Measurements from ENCODE around the gene TTBK1. TPM values are rescaled to one million over a fixed set of nuclear protein-coding genes. Genes with fewer than 3 reads are reported as not detected.

The TTBK1 gene
- total RNA-seq, 4 donors from 2014 or later = not detected

DNA sequence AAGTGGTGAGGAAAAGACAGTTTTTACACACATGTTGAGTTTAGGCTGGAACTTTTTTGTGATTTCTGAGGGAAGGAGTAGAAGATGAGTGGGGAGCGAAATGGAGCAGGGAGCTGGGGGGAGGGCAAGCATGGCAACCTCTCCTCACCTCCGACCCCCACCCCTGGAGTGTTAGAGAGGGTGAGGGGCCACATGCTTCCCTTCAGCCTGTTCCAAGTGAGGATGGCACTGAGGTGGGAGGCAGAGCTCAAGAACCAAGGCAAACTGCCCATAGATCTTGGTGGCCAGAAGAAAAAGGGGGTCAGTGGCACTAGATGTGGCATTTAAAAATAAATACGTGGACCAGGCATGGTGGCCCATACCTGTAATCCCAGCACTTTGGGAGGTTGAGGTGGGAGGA lies 4.8 kb downstream of the TTBK1 start:
- 67 to 72% methylated on average over 3 of the region's 3 CpGs for WGBS, 2 donors
- no peak overlapping the region for H3K4me3 ChIP-seq
- no peaks in the 10 kb centered on the region for H3K9me3 ChIP-seq
- H3K4me1 ChIP-seq = peaks cover 0 to 25% (median 9%) of the 10 kb centered on the region in 4 donors
- DNase-seq (ENCODE audit: low spot score in 2 of 2) = no peak
- H3K27ac ChIP-seq = no peak overlapping the region
- no peaks in the 10 kb centered on the region for H3K36me3 ChIP-seq
- H3K27me3 ChIP-seq = peaks cover 0 to 64% of the 10 kb centered on the region in 2 donors
- TF ChIP-seq POLR2A (IDR thresholded peaks at IDR 0.05) = no peak
- TF ChIP-seq EP300 (IDR thresholded peaks at IDR 0.05) = no peak
- TF ChIP-seq, protein P1, sequence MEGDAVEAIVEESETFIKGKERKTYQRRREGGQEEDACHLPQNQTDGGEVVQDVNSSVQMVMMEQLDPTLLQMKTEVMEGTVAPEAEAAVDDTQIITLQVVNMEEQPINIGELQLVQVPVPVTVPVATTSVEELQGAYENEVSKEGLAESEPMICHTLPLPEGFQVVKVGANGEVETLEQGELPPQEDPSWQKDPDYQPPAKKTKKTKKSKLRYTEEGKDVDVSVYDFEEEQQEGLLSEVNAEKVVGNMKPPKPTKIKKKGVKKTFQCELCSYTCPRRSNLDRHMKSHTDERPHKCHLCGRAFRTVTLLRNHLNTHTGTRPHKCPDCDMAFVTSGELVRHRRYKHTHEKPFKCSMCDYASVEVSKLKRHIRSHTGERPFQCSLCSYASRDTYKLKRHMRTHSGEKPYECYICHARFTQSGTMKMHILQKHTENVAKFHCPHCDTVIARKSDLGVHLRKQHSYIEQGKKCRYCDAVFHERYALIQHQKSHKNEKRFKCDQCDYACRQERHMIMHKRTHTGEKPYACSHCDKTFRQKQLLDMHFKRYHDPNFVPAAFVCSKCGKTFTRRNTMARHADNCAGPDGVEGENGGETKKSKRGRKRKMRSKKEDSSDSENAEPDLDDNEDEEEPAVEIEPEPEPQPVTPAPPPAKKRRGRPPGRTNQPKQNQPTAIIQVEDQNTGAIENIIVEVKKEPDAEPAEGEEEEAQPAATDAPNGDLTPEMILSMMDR (IDR thresholded peaks at IDR 0.05) = no peak

DNA sequence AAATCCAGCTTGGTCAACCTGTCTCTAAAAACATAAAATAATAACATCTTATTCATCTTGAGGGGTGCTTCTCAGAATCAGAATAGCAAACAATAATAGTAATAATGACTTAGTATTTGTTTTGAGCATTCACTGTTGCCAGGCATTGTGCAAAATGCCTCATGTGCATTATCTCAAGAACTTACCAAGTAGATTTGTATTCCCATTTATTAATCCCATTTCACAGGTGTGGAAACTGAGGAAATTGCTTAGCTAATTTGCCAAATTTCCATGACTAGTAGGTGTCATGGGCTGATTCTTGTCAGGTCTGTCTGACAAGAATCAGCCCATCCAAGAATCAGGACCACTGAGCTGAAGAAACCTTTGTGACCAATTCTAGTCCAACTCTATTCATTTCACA lies 5.5 kb downstream of the TTBK1 start:
- Histone ChIP-seq H3K27me3 (peaks cover 0 to 66% of the 10 kb centered on the region in 2 donors), H3K4me1 (peaks cover 0 to 22% (median 9%) of the 10 kb centered on the region in 4 donors), H3K9me3 (no peaks in the 10 kb centered on the region), H3K27ac (no peak overlapping the region), H3K36me3 (no peaks in the 10 kb centered on the region), H3K4me3 (no peak overlapping the region)
- no peak for DNase-seq (ENCODE audit: low spot score in 2 of 2)
- TF ChIP-seq EP300 (IDR thresholded peaks at IDR 0.05) = no peak

DNA sequence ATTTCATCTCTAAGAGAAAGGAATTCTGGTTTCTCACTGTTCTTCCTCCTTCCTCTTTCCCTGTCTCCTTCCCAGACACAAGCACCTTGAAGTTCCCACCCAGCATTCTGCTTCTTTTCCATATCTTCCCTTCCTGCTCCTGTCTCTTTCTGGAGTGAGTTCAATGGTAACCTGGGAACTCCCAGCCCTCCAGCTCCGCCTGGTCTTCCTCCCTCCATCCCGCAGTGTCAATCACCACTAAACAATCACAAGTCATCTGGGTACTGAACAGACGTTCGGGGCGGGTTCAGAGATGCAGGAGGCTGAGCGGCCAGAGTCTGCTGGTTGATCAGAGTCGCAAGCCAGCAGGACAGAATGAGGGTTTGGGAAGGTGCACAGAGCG lies 7.7 kb downstream of the TTBK1 start:
- TF ChIP-seq POLR2A (IDR thresholded peaks at IDR 0.05) (no peak), EP300 (IDR thresholded peaks at IDR 0.05) (no peak)
- TF ChIP-seq, protein P1 (IDR thresholded peaks at IDR 0.05) = no peak
- H3K9me3 ChIP-seq = no peaks in the 10 kb centered on the region
- H3K27ac ChIP-seq = no peak overlapping the region
- H3K4me3 ChIP-seq = no peak overlapping the region
- peaks cover 0 to 22% (median 9%) of the 10 kb centered on the region in 4 donors for H3K4me1 ChIP-seq
- 12 to 15% methylated on average over 8 of the region's 8 CpGs for WGBS, 2 donors
- H3K27me3 ChIP-seq = peaks cover 0 to 52% of the 10 kb centered on the region in 2 donors
- DNase-seq (ENCODE audit: low spot score in 2 of 2) = no peak
- H3K36me3 ChIP-seq = no peaks in the 10 kb centered on the region

DNA sequence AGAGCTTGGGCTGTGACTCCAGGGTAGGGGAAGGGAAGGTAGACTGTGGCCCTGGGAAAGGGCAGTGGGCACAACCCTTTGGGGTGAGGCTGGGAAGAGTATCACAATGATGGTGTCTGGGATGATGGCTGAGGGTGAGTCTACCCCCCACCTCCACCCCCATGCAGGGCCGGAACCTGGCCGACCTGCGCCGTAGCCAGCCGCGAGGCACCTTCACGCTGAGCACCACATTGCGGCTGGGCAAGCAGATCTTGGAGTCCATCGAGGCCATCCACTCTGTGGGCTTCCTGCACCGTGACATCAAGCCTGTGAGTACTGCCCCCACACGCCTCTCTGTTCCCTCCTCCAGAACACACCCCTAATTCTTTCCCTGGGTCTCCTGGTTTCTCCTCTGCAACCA lies 10.1 kb downstream of the TTBK1 start:
- TF ChIP-seq, protein P1 (IDR thresholded peaks at IDR 0.05) = no peak
- TF ChIP-seq POLR2A (IDR thresholded peaks at IDR 0.05) = no peak
- Histone ChIP-seq H3K4me3 (no peak overlapping the region), H3K36me3 (no peaks in the 10 kb centered on the region), H3K9me3 (no peaks in the 10 kb centered on the region), H3K4me1 (peaks cover 0 to 4% (median 0%) of the 10 kb centered on the region in 4 donors), H3K27ac (no peak overlapping the region), H3K27me3 (peaks cover 0 to 56% of the 10 kb centered on the region in 2 donors)
- DNase-seq (ENCODE audit: low spot score in 2 of 2) = no peak
- WGBS, 2 donors = 90 to 96% methylated on average over 6 to 11 of the region's 11 CpGs

DNA sequence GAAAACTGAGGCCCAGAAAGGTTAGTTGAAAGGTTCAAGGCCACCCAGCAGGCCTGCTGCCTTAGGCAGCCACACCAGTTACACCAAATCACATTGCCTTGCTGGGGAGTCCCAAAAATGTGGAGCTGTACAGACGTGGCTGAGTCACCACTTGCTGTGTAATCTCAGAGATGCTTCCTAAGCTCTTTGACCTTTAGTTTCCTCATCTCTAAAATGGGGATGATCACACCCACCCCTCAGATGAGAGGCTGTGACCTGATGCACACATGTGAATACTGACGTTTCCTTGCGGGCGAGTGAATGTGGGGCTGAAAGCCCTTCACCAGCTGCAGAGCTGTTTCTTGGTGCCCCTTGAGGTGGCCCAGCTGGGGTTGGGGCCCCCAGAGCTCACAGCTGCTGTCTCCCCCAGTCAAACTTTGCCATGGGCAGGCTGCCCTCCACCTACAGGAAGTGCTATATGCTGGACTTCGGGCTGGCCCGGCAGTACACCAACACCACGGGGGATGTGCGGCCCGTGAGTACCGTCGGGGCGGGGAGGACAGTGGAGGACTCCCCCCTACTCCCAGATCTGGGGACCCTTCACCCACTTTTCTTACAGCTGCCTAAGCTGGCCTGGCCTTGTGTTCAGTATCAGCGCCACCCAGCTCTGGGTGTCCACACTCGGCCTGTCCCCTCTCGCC lies 11.0 kb downstream of the TTBK1 start:
- no peak overlapping the region for H3K27ac ChIP-seq
- no peak for TF ChIP-seq POLR2A (IDR thresholded peaks at IDR 0.05)
- no peak for TF ChIP-seq EP300 (IDR thresholded peaks at IDR 0.05)
- TF ChIP-seq, protein P1 (IDR thresholded peaks at IDR 0.05) = no peak
- H3K4me3 ChIP-seq = no peak overlapping the region
- H3K9me3 ChIP-seq = no peaks in the 10 kb centered on the region
- H3K27me3 ChIP-seq = peaks cover 0 to 56% of the 10 kb centered on the region in 2 donors
- no peak for DNase-seq (ENCODE audit: low spot score in 2 of 2)
- WGBS, 2 donors = 90 to 94% methylated on average over 15 of the region's 15 CpGs
- H3K36me3 ChIP-seq = no peaks in the 10 kb centered on the region
- peaks cover 0 to 4% (median 0%) of the 10 kb centered on the region in 4 donors for H3K4me1 ChIP-seq
